H9 (cell line): ENCODE results near the gene COQ5. TPM values are rescaled to one million over a fixed set of nuclear protein-coding genes. Genes with fewer than 3 reads are reported as not detected.

Experiments used
- DNase-seq: peaks from one replicate; pipeline ENCODE4 v3.0.0-alpha.2; 2017
- H2AFZ ChIP-seq: one replicate; pipeline ENCODE4 v1.6.1; 2013; ENCODE audit warnings: mild to moderate bottlenecking, low read length, control low read depth, moderate library complexity
- H2AK5ac ChIP-seq: 2 replicates; pipeline ENCODE4 v1.6.1; 2013; ENCODE audit warnings: low read length, control low read depth, mixed read lengths; ENCODE audit not compliant: insufficient read length
- H2BK120ac ChIP-seq: one replicate; pipeline ENCODE4 v1.6.1; 2013; ENCODE audit warnings: low read depth, mild to moderate bottlenecking, low read length, control low read depth, inconsistent platforms; ENCODE audit not compliant: poor library complexity, severe bottlenecking
- H2BK12ac ChIP-seq: 2 replicates; pipeline ENCODE4 v1.6.1; 2013; ENCODE audit warnings: low read length, control low read depth, mixed read lengths, low read depth; ENCODE audit not compliant: insufficient read length
- H2BK15ac ChIP-seq: 2 replicates; pipeline ENCODE4 v1.6.1; 2013; ENCODE audit warnings: low read depth, low read length, control low read depth
- H2BK20ac ChIP-seq: one replicate; pipeline ENCODE4 v1.6.1; 2013; ENCODE audit warnings: low read depth, mild to moderate bottlenecking, low read length, control low read depth, inconsistent platforms; ENCODE audit not compliant: poor library complexity, severe bottlenecking
- H2BK5ac ChIP-seq: 2 replicates; pipeline ENCODE4 v1.6.1; 2013; ENCODE audit warnings: low read length, control low read depth, mixed read lengths; ENCODE audit not compliant: insufficient read length
- H3K14ac ChIP-seq: 2 replicates; pipeline ENCODE4 v1.6.1; 2013; ENCODE audit warnings: low read length, control low read depth; ENCODE audit not compliant: insufficient read depth
- H3K18ac ChIP-seq: 2 replicates; pipeline ENCODE4 v1.6.1; 2013; ENCODE audit warnings: low read depth, mild to moderate bottlenecking, mixed read lengths, low read length, control low read depth; ENCODE audit not compliant: insufficient read length
- H3K23ac ChIP-seq: 2 replicates; pipeline ENCODE4 v1.6.1; 2013; ENCODE audit warnings: low read length, control low read depth, mixed read lengths, low read depth; ENCODE audit not compliant: insufficient read length
- H3K23me2 ChIP-seq: 2 replicates; pipeline ENCODE4 v1.6.1; 2013; ENCODE audit warnings: low read depth, mild to moderate bottlenecking, mixed read lengths, low read length, control low read depth; ENCODE audit not compliant: insufficient read length, poor library complexity, severe bottlenecking
- H3K27ac ChIP-seq: 2 replicates; pipeline ENCODE4 v1.5.1; 2013; ENCODE audit warnings: low read length, control low read depth, mixed read lengths, low read depth; ENCODE audit not compliant: insufficient read length
- H3K27me3 ChIP-seq: 2 replicates; pipeline ENCODE4 v1.6.1; 2013; ENCODE audit warnings: low read length, control low read depth, inconsistent platforms; ENCODE audit not compliant: insufficient read depth
- H3K4ac ChIP-seq: 2 replicates; pipeline ENCODE4 v1.6.1; 2013; ENCODE audit warnings: low read depth, mild to moderate bottlenecking, control low read depth, inconsistent platforms, low read length, moderate library complexity
- H3K4me1 ChIP-seq: 2 replicates; pipeline ENCODE4 v1.6.1; 2013; ENCODE audit warnings: low read length, control low read depth, inconsistent platforms; ENCODE audit not compliant: insufficient read depth
- H3K4me2 ChIP-seq: 2 replicates; pipeline ENCODE4 v1.6.1; 2013; ENCODE audit warnings: low read length, control low read depth, mixed read lengths; ENCODE audit not compliant: insufficient read length, insufficient read depth
- H3K56ac ChIP-seq: 2 replicates; pipeline ENCODE4 v1.6.1; 2013; ENCODE audit warnings: low read depth, mild to moderate bottlenecking, mixed read lengths, low read length, control low read depth; ENCODE audit not compliant: insufficient read length
- H3K79me1 ChIP-seq: 2 replicates; pipeline ENCODE4 v1.6.1; 2013; ENCODE audit warnings: low read depth, mild to moderate bottlenecking, moderate library complexity, low read length, control low read depth, inconsistent platforms; ENCODE audit not compliant: insufficient read depth, poor library complexity, severe bottlenecking
- H3K79me2 ChIP-seq: 2 replicates; pipeline ENCODE4 v1.6.1; 2013; ENCODE audit warnings: low read length, control low read depth, inconsistent platforms; ENCODE audit not compliant: insufficient read depth
- H3K9ac ChIP-seq: 2 replicates; pipeline ENCODE4 v1.6.1; 2013; ENCODE audit warnings: low read length, control low read depth, mixed read lengths; ENCODE audit not compliant: insufficient read length; ENCODE audit errors: extremely low read depth
- H3K9me3 ChIP-seq: one replicate; pipeline ENCODE4 v1.6.1; 2013; ENCODE audit warnings: low read depth, low read length, inconsistent platforms; ENCODE audit not compliant: control insufficient read depth
- H3T11ph ChIP-seq: one replicate; pipeline ENCODE4 v1.6.1; 2013; ENCODE audit warnings: mild to moderate bottlenecking, low read length, control low read depth, inconsistent platforms
- H4K20me1 ChIP-seq: one replicate; pipeline ENCODE4 v1.6.1; 2013; ENCODE audit not compliant: control insufficient read depth, insufficient read length, insufficient read depth
- H4K5ac ChIP-seq: 2 replicates; pipeline ENCODE4 v1.6.1; 2013; ENCODE audit warnings: low read depth, mild to moderate bottlenecking, mixed read lengths, low read length, control low read depth; ENCODE audit not compliant: insufficient read length
- H4K8ac ChIP-seq: replicated peaks from 2 replicates; pipeline ENCODE4 v1.6.1; 2013; ENCODE audit warnings: low read length, control low read depth, mixed read lengths, low read depth; ENCODE audit not compliant: insufficient read length
- H4K91ac ChIP-seq: 2 replicates; pipeline ENCODE4 v1.6.1; 2013; ENCODE audit warnings: low read depth, mild to moderate bottlenecking, moderate library complexity, mixed read lengths, low read length, control low read depth; ENCODE audit not compliant: insufficient read length
- H3K27ac Mint-ChIP-seq, 3 experiments: 2 replicates in 2 of 3; 3 replicates in 1 of 3; pipeline ENCODE4 v1.8.0; 2020 to 2021; ENCODE audit warnings: mixed read lengths in 3 of 3, mild to moderate bottlenecking in 1 of 3, moderate library complexity in 1 of 3
- H3K27me3 Mint-ChIP-seq: 2 replicates; pipeline ENCODE4 v1.8.0; 2021; ENCODE audit warnings: low read depth, mild to moderate bottlenecking, moderate library complexity, mixed read lengths
- H3K36me3 Mint-ChIP-seq, 3 experiments: 2 replicates in 2 of 3; 3 replicates in 1 of 3; pipeline ENCODE4 v1.8.0; 2020 to 2021; ENCODE audit warnings: low read depth in 3 of 3, mixed read lengths in 3 of 3; ENCODE audit not compliant: insufficient read depth in 1 of 3
- H3K4me1 Mint-ChIP-seq, 2 experiments: 2 replicates each; pipeline ENCODE4 v1.8.0; 2020; ENCODE audit warnings: mixed read lengths in 2 of 2
- H3K4me3 Mint-ChIP-seq, 2 experiments: 2 replicates in 1 of 2; 3 replicates in 1 of 2; pipeline ENCODE4 v1.8.0; 2020 to 2021; ENCODE audit warnings: mild to moderate bottlenecking in 2 of 2, mixed read lengths in 2 of 2, moderate library complexity in 1 of 2
- H3K9me3 Mint-ChIP-seq, 2 experiments: 2 replicates in 1 of 2; 3 replicates in 1 of 2; pipeline ENCODE4 v1.8.0; 2020; ENCODE audit warnings: mild to moderate bottlenecking in 2 of 2, mixed read lengths in 2 of 2, moderate library complexity in 1 of 2
- WGBS: extraction: QIAGEN DNeasy Blood & Tissue Kit; methylation state at CpG from one replicate; pipeline ENCODE4 v1.1.7; 2013; ENCODE audit warnings: missing lambda C conversion rate, low lambda C conversion rate, mixed read lengths; ENCODE audit not compliant: insufficient read length; ENCODE audit errors: extremely low coverage; 5-methylcytosine and 5-hydroxymethylcytosine counted together
- total RNA-seq: library from RNA; stranded (reverse); gene quantifications from 2 replicates; pipeline ENCODE4 v1.2.1, GENCODE V29; 2021
- TF ChIP-seq, protein P1 (sequence below): fragments of 200-600 bp; sonication (generic); conservative IDR thresholded peaks from 3 replicates; pipeline ENCODE4 v1.8.0; 2021; ENCODE audit warnings: antibody characterized with exemption, mild to moderate bottlenecking

Gene COQ5
- total RNA-seq, 1 experiment from 2014 or later, result 34.8 TPM

DNA sequence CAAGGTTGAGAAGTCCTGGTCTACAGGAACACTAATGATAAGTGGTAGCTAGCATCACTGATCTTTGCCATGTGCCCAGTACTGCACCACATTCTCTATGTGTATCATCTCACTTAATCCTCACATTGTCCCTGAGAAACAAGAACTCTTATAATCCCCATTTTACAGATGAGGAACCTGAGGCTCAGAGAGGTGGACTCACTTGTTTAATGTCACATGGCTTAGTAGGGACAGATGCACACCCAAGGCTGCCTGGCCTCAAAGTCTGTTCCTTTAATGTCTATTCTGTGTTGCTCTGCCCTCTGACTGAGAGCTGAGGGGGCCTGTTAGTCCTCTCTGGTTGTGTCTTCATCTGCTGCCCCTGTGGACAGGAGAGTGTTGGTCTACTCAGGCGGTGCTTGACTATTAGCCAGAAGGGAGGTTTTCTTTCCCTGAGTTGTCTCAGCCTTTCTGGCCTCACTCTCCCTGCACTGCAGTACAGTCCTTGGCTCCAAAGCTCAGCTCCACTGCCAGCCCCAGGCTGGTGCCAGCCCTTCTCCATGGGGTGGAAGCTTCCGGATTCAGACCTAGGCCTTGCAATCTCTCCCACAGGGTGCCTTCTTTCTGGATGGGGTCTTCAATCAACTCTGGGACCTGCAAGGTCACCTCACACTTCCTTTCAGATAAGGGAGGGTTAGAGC is 38.0 kb downstream of the COQ5 start:
- Histone ChIP-seq H2BK20ac (no peak overlapping the region), H3K56ac (no peak overlapping the region), H2AFZ (no peak overlapping the region), H3K79me2 (no peaks in the 10 kb centered on the region), H3K14ac (no peak overlapping the region), H4K91ac (no peak overlapping the region), H2BK15ac (no peak overlapping the region), H3K27ac (no peak overlapping the region), H3K4me2 (no peak overlapping the region), H4K8ac (no peak overlapping the region), H3K23ac (no peak overlapping the region), H3K27me3 (no peaks in the 10 kb centered on the region), H2BK120ac (no peak overlapping the region), H3K9me3 (no peaks in the 10 kb centered on the region), H3K79me1 (no peaks in the 10 kb centered on the region), H3K4ac (no peak overlapping the region), H2BK5ac (no peak overlapping the region), H2AK5ac (no peak overlapping the region), H4K5ac (no peak overlapping the region), H4K20me1 (no peaks in the 10 kb centered on the region), H3K18ac (no peak overlapping the region), H2BK12ac (no peak overlapping the region), H3K4me1 (no peaks in the 10 kb centered on the region), H3K23me2 (peaks cover 7% of the 10 kb centered on the region), H3T11ph (no peak overlapping the region), H3K9ac (no peak overlapping the region)
- Mint-ChIP-seq H3K36me3 (peaks cover 0 to 11% (median 6%) of the 10 kb centered on the region in 3 experiments; a peak in 5 of 7 replicates), H3K4me1 (peaks cover 9 to 10% of the 10 kb centered on the region in 2 experiments), H3K9me3 (no peaks in the 10 kb centered on the region), H3K27ac (peak overlapping the region in 2 of 3 experiments; percentile 21 to 91; a peak in 2 of 7 replicates), H3K4me3 (no peak overlapping the region), H3K27me3 (no peaks in the 10 kb centered on the region)
- TF ChIP-seq, protein P1, sequence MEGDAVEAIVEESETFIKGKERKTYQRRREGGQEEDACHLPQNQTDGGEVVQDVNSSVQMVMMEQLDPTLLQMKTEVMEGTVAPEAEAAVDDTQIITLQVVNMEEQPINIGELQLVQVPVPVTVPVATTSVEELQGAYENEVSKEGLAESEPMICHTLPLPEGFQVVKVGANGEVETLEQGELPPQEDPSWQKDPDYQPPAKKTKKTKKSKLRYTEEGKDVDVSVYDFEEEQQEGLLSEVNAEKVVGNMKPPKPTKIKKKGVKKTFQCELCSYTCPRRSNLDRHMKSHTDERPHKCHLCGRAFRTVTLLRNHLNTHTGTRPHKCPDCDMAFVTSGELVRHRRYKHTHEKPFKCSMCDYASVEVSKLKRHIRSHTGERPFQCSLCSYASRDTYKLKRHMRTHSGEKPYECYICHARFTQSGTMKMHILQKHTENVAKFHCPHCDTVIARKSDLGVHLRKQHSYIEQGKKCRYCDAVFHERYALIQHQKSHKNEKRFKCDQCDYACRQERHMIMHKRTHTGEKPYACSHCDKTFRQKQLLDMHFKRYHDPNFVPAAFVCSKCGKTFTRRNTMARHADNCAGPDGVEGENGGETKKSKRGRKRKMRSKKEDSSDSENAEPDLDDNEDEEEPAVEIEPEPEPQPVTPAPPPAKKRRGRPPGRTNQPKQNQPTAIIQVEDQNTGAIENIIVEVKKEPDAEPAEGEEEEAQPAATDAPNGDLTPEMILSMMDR, result no peak
- no peak for DNase-seq
- no CpG with 5 or more reads among the region's 2 CpGs for WGBS
